Measurements from ENCODE around the gene TMEM135. TPM values are rescaled to one million over a fixed set of nuclear protein-coding genes. Genes with fewer than 3 reads are reported as not detected.

Gene TMEM135
- total RNA-seq, 1 donor, result 35.8 TPM

DNA sequence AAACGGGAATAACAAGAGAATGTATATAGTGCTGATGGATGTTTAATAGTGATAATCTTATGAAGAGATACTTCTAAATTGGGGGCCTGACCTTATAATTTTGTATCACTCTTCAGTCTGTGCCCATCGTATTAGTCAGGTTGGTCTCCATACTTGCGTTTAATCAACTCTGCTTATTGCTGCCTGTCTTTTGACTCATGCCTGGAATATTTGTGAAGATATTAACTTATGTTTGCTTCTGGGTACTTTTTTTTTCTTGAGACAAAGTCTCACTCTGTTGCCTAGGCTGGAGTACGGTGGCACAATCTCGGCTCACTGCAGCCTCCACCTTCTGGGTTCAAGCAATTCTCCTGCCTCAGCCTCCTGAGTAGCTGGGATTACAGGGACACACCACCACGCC is 24.0 kb downstream of the TMEM135 start:
- TF ChIP-seq, protein P1, sequence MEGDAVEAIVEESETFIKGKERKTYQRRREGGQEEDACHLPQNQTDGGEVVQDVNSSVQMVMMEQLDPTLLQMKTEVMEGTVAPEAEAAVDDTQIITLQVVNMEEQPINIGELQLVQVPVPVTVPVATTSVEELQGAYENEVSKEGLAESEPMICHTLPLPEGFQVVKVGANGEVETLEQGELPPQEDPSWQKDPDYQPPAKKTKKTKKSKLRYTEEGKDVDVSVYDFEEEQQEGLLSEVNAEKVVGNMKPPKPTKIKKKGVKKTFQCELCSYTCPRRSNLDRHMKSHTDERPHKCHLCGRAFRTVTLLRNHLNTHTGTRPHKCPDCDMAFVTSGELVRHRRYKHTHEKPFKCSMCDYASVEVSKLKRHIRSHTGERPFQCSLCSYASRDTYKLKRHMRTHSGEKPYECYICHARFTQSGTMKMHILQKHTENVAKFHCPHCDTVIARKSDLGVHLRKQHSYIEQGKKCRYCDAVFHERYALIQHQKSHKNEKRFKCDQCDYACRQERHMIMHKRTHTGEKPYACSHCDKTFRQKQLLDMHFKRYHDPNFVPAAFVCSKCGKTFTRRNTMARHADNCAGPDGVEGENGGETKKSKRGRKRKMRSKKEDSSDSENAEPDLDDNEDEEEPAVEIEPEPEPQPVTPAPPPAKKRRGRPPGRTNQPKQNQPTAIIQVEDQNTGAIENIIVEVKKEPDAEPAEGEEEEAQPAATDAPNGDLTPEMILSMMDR (IDR thresholded peaks at IDR 0.05; ENCODE audit: extremely low read depth, low read depth, low read length), result no peak
- H3K27me3 ChIP-seq (ENCODE audit: insufficient read depth, low read length), result no peaks in the 10 kb centered on the region
- peaks cover 7% of the 10 kb centered on the region for H3K79me2 ChIP-seq (ENCODE audit: insufficient read depth, low read length)

DNA sequence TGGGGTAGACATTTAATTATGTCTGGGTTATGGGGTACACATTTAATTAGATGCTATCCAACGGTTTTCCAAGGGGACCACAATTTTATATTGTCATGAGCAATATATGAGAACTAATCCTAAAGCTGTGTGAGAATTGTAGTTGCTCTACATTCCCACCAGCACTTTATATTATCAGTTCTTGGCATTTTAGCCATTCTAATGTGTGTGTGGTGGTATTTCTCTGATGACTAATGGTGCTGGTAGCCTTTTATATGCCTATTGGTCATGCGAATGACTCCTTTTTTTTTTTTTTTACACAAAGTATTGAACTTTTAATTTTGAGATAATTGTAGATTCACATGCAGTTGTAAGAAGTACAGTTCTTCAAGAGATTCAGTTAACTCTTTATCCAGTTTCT is 26.2 kb downstream of the TMEM135 start:
- Histone ChIP-seq H2AFZ (ENCODE audit: low read length) (no peak overlapping the region), H3K9me3 (ENCODE audit: low read depth, low read length) (no peaks in the 10 kb centered on the region), H3K79me2 (ENCODE audit: insufficient read depth, low read length) (peaks cover 7% of the 10 kb centered on the region), H3K36me3 (ENCODE audit: insufficient read depth, low read length) (no peaks in the 10 kb centered on the region), H3K4me2 (ENCODE audit: insufficient read depth, low read length) (no peak overlapping the region), H4K20me1 (ENCODE audit: insufficient read depth, low read length) (peaks cover 7% of the 10 kb centered on the region), H3K4me3 (ENCODE audit: insufficient read depth, low read length) (no peak overlapping the region), H3K4me1 (ENCODE audit: insufficient read depth, low read length) (no peaks in the 10 kb centered on the region), H3K27ac (ENCODE audit: low read depth, low read length) (no peak overlapping the region), H3K27me3 (ENCODE audit: insufficient read depth, low read length) (no peaks in the 10 kb centered on the region)
- DNase-seq (ENCODE audit: insufficient read length, low spot score, missing footprints), result peak; percentile 17
- TF ChIP-seq, protein P1 (IDR thresholded peaks at IDR 0.05; ENCODE audit: extremely low read depth, low read depth, low read length), result no peak

More for the DNA sequence above, 24.0 kb downstream of the TMEM135 start:
- DNase-seq (ENCODE audit: insufficient read length, low spot score, missing footprints), result no peak
- no peak overlapping the region for H3K4me3 ChIP-seq (ENCODE audit: insufficient read depth, low read length)
- no peak overlapping the region for H2AFZ ChIP-seq (ENCODE audit: low read length)
- peaks cover 7% of the 10 kb centered on the region for H4K20me1 ChIP-seq (ENCODE audit: insufficient read depth, low read length)
- no peaks in the 10 kb centered on the region for H3K36me3 ChIP-seq (ENCODE audit: insufficient read depth, low read length)
- H3K9me3 ChIP-seq (ENCODE audit: low read depth, low read length), result no peaks in the 10 kb centered on the region
- H3K4me1 ChIP-seq (ENCODE audit: insufficient read depth, low read length), result no peaks in the 10 kb centered on the region
- no peak overlapping the region for H3K4me2 ChIP-seq (ENCODE audit: insufficient read depth, low read length)
- H3K27ac ChIP-seq (ENCODE audit: low read depth, low read length), result no peak overlapping the region

DNA sequence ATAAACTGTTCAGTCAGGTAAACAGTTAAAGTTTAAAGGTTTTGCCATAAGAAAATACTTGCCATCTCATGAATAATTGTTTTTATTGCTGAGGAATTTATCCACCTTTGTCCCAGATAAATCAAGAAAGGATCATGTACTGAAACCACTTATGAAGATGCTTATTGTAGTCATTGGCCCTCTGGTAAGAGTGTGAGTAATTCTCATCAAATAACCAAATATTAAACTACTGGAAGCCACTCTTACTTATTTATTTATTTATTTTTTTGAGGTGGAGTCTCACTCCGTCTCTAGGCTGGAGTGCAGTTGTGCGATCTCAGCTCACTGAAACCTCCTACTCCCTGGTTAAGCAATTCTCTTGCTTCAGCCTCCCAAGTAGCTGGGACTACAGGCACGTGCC is 35.1 kb downstream of the TMEM135 start:
- TF ChIP-seq, protein P1 (IDR thresholded peaks at IDR 0.05; ENCODE audit: extremely low read depth, low read depth, low read length), result no peak
- no peaks in the 10 kb centered on the region for H3K9me3 ChIP-seq (ENCODE audit: low read depth, low read length)
- no peak overlapping the region for H3K4me2 ChIP-seq (ENCODE audit: insufficient read depth, low read length)
- H3K79me2 ChIP-seq (ENCODE audit: insufficient read depth, low read length), result no peaks in the 10 kb centered on the region
- no peak overlapping the region for H3K4me3 ChIP-seq (ENCODE audit: insufficient read depth, low read length)
- no peaks in the 10 kb centered on the region for H3K27me3 ChIP-seq (ENCODE audit: insufficient read depth, low read length)
- H4K20me1 ChIP-seq (ENCODE audit: insufficient read depth, low read length), result no peaks in the 10 kb centered on the region
- H3K36me3 ChIP-seq (ENCODE audit: insufficient read depth, low read length), result no peaks in the 10 kb centered on the region
- no peak for DNase-seq (ENCODE audit: insufficient read length, low spot score, missing footprints)
- no peak overlapping the region for H3K27ac ChIP-seq (ENCODE audit: low read depth, low read length)
- H3K4me1 ChIP-seq (ENCODE audit: insufficient read depth, low read length), result no peaks in the 10 kb centered on the region
- H2AFZ ChIP-seq (ENCODE audit: low read length), result no peak overlapping the region

DNA sequence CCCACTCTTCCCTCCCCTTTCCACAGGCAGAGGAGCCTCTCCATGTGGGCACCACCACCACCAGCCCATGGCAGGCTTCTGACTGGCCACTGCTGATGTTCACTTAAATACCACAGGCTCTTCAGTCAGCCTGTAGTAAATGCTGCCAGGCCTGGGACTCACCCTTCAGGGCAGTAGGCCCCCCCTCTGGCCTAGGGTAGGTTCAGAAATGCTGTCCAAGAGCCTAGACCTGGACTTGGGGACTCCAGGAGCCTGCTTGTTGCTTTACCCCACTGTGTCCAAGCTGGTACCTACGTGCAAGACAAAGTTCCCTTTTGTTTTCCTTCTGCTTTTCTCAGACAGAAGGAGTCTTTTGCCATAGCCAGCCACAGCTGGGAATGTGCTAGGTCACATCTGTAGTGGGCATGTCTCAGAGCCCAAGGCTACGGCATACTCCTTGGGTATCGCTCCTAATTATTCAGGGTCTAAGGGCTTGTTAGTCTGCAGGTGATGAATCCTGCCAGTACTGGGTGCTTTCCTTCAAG is 38.6 kb downstream of the TMEM135 start:
- Histone ChIP-seq H3K4me1 (ENCODE audit: insufficient read depth, low read length) (no peaks in the 10 kb centered on the region), H3K36me3 (ENCODE audit: insufficient read depth, low read length) (no peaks in the 10 kb centered on the region), H3K79me2 (ENCODE audit: insufficient read depth, low read length) (no peaks in the 10 kb centered on the region), H2AFZ (ENCODE audit: low read length) (no peak overlapping the region), H3K4me3 (ENCODE audit: insufficient read depth, low read length) (no peak overlapping the region), H3K4me2 (ENCODE audit: insufficient read depth, low read length) (no peak overlapping the region), H3K9me3 (ENCODE audit: low read depth, low read length) (no peaks in the 10 kb centered on the region), H3K27me3 (ENCODE audit: insufficient read depth, low read length) (no peaks in the 10 kb centered on the region), H3K27ac (ENCODE audit: low read depth, low read length) (no peak overlapping the region), H4K20me1 (ENCODE audit: insufficient read depth, low read length) (no peaks in the 10 kb centered on the region)
- TF ChIP-seq, protein P1 (IDR thresholded peaks at IDR 0.05; ENCODE audit: extremely low read depth, low read depth, low read length), result no peak
- DNase-seq (ENCODE audit: insufficient read length, low spot score, missing footprints), result no peak

Measured in osteoblast (primary cell).